ENCODE results near the gene ARHGEF1.
"Not testable (repeated sequence)": the region's sequence is repeated elsewhere in the genome, so short reads cannot be mapped to it uniquely, and the experiment has no call there.

ARHGEF1 gene

DNA sequence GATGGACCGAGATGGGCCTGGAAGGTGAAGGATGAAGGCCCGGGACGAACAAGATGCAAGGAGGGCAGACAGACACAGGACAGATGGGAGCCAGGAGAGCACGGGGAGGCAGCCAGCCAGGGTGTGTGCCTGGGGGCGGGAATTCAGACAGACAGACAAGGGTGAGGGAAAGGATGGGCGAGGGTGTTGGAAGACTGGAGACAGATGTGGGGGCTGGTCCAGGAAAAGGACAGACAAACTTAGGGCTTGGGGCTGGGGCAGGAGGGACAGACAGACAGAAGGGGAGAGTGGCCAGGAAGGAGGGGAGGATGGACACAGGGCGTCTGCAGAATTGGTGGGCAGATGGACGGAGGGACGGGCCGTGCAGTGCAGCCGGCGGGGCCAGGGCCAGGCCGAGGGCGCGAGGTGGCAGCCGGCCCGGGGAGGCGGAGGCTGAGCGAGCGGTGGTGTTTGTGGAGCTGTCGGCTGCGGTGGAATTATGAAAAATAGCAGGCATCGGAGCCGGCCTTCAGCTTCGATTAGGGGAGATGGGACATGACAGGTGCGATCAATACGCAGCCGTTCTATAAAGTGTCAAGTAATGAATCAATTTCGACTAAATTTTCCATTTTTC is 49.8 kb downstream of the ARHGEF1 start:
- H3K9ac ChIP-seq (ENCODE audit: low read depth in 1 of 2, low read length in 2 of 2): no peak overlapping the region
- H3K27ac ChIP-seq (ENCODE audit: low read depth in 2 of 2, low read length in 2 of 2): no peak overlapping the region
- no peaks in the 10 kb centered on the region for H3K9me3 ChIP-seq (ENCODE audit: control insufficient read depth in 2 of 2, low read length in 2 of 2)
- no peak overlapping the region for H3K4me3 ChIP-seq (ENCODE audit: low read length in 2 of 2)
- H3K36me3 ChIP-seq (ENCODE audit: control insufficient read depth in 2 of 2, insufficient read depth in 2 of 2, low read length in 2 of 2): no peaks in the 10 kb centered on the region
- peaks cover 20 to 35% of the 10 kb centered on the region in 2 donors for H3K27me3 ChIP-seq (ENCODE audit: control insufficient read depth in 2 of 2, insufficient read depth in 2 of 2, low read length in 2 of 2)
- H3K4me1 ChIP-seq (ENCODE audit: control insufficient read depth in 2 of 2, insufficient read depth in 2 of 2, low read length in 2 of 2): peaks cover 7 to 16% of the 10 kb centered on the region in 2 donors

DNA sequence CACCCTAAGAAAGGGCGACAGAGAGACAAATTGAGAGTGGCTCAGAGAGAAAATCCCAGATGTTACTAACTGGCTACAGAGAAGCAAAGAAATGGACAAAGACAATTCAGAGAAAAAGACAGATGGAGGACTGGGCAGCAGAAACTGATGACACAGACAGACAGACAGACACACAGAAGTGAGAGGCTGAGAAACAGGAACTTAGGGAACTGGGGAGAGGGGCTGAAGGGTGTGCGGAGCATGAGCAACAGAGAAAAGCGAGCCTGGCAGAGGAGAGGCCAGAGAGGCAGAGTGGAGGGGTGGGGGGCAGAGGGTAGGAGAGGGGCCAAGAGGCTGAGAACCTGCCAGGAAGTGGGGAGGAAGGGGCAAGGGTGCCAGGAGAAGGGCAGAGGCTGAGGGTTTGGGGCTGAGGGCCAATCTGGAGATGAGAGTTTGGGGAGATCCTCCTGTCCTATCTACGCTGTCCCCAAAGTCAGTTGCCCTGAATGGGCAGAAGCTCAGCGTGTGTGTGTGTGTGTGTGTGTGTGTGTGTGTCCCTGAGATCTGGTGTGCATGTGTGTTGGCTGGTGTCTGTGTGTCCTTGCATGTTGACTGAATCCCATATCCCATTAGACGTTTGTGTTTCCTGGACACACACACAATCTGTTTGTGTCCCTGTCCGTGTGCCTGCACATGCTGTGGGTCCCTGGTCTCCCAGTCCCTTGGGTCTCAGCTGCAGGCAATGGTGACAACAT is 50.9 kb downstream of the ARHGEF1 start:
- Histone ChIP-seq H3K27ac (ENCODE audit: low read depth in 2 of 2, low read length in 2 of 2) (no peak overlapping the region), H3K9ac (ENCODE audit: low read depth in 1 of 2, low read length in 2 of 2) (no peak overlapping the region), H3K4me1 (ENCODE audit: control insufficient read depth in 2 of 2, insufficient read depth in 2 of 2, low read length in 2 of 2) (peaks cover 5 to 11% of the 10 kb centered on the region in 2 donors), H3K36me3 (ENCODE audit: control insufficient read depth in 2 of 2, insufficient read depth in 2 of 2, low read length in 2 of 2) (no peaks in the 10 kb centered on the region), H3K4me3 (ENCODE audit: low read length in 2 of 2) (no peak overlapping the region), H3K27me3 (ENCODE audit: control insufficient read depth in 2 of 2, insufficient read depth in 2 of 2, low read length in 2 of 2) (peaks cover 19 to 34% of the 10 kb centered on the region in 2 donors), H3K9me3 (ENCODE audit: control insufficient read depth in 2 of 2, low read length in 2 of 2) (no peaks in the 10 kb centered on the region)

DNA sequence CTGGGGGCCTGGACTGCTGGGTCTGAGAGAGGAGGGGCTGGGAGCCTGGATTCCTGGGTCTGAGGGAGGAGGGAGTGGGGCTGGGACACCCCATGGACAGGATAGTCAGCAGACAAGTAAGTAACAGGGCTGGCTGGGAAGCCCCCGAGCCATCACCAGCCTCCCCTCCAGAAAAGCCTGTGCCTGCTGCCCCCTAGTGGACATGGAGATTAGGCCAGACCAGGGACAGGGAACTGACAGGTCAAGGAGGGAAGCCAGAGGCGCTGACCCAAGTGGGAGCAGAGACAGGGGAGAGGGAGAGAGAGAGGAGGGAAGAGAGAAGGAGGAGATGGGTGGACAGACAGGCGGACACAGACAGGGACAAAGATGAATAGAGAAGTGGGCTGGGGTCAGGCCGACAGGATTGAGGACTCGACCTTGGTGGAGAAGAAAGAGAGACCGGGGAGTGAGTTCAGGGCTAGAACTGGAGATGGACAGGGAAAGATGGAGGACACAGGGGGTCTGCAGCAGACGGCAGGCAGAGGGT is 51.9 kb downstream of the ARHGEF1 start:
- H3K9ac ChIP-seq (ENCODE audit: low read depth in 1 of 2, low read length in 2 of 2): no peak overlapping the region
- no peak overlapping the region for H3K27ac ChIP-seq (ENCODE audit: low read depth in 2 of 2, low read length in 2 of 2)
- H3K4me3 ChIP-seq (ENCODE audit: low read length in 2 of 2): no peak overlapping the region
- H3K4me1 ChIP-seq (ENCODE audit: control insufficient read depth in 2 of 2, insufficient read depth in 2 of 2, low read length in 2 of 2): peaks cover 0 to 6% of the 10 kb centered on the region in 2 donors
- H3K9me3 ChIP-seq (ENCODE audit: control insufficient read depth in 2 of 2, low read length in 2 of 2): no peaks in the 10 kb centered on the region
- H3K27me3 ChIP-seq (ENCODE audit: control insufficient read depth in 2 of 2, insufficient read depth in 2 of 2, low read length in 2 of 2): peaks cover 15 to 28% of the 10 kb centered on the region in 2 donors
- no peaks in the 10 kb centered on the region for H3K36me3 ChIP-seq (ENCODE audit: control insufficient read depth in 2 of 2, insufficient read depth in 2 of 2, low read length in 2 of 2)

DNA sequence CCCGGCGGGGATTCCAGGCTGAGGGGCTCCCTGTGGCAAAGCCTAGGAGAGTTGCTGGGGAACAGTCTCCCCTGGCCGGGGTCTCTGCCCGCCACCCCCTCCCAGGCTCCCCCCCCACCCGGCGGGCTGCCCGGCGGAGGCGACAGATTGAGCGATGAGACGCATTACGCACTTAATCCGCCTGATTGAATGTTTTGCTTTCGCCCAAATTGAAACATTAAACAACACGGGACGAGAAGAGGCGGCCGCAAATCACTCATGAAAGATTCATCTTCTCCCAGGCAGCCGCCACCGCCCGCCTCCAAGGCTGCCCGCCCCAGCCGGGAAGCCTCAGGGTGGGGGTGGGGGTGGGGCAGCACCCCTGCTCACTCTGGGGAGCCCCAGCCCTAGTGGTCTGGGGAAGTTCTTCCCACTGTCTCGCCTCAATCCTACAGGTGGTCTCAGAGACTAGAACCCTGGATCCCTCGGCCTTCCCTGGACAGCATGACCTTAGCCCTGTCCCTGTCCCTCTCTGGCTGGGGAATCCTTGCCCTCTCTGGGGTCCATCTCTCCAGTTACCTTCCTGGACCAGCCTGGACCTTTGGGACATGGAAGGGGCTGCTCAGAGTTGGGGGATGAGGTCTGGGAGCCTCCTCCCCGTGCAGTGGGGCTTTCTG is 52.9 kb downstream of the ARHGEF1 start:
- peaks cover 0 to 12% of the 10 kb centered on the region in 2 donors for H3K4me1 ChIP-seq (ENCODE audit: control insufficient read depth in 2 of 2, insufficient read depth in 2 of 2, low read length in 2 of 2)
- no peaks in the 10 kb centered on the region for H3K9me3 ChIP-seq (ENCODE audit: control insufficient read depth in 2 of 2, low read length in 2 of 2)
- H3K4me3 ChIP-seq (ENCODE audit: low read length in 2 of 2): no peak overlapping the region
- no peak overlapping the region for H3K27ac ChIP-seq (ENCODE audit: low read depth in 2 of 2, low read length in 2 of 2)
- H3K9ac ChIP-seq (ENCODE audit: low read depth in 1 of 2, low read length in 2 of 2): no peak overlapping the region
- H3K36me3 ChIP-seq (ENCODE audit: control insufficient read depth in 2 of 2, insufficient read depth in 2 of 2, low read length in 2 of 2): no peaks in the 10 kb centered on the region
- peaks cover 10 to 25% of the 10 kb centered on the region in 2 donors for H3K27me3 ChIP-seq (ENCODE audit: control insufficient read depth in 2 of 2, insufficient read depth in 2 of 2, low read length in 2 of 2)

DNA sequence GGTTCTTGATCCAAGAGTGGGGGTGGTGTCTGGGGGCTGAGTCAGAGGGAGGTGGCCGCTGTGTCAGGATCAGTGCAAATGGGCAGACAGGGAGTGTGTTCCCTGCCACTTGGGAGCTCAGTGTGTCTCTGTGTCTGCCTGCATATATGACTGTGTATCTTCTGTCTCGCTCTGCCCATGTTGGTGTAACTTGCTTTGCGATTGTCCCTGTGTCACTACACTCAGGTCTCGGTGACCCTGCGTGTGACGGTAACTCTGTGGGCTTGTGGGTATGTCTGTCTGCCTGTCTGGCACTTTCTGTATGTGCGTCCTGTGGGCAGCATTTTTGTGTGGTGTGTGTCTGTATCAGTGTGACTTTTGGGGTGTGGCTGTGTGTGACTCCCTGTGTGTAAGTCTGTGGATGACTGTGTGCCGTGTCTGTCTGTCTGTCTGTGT is 53.4 kb downstream of the ARHGEF1 start:
- peaks cover 0 to 12% of the 10 kb centered on the region in 2 donors for H3K4me1 ChIP-seq (ENCODE audit: control insufficient read depth in 2 of 2, insufficient read depth in 2 of 2, low read length in 2 of 2)
- peaks cover 10 to 26% of the 10 kb centered on the region in 2 donors for H3K27me3 ChIP-seq (ENCODE audit: control insufficient read depth in 2 of 2, insufficient read depth in 2 of 2, low read length in 2 of 2)
- no peak overlapping the region for H3K4me3 ChIP-seq (ENCODE audit: low read length in 2 of 2)
- H3K36me3 ChIP-seq (ENCODE audit: control insufficient read depth in 2 of 2, insufficient read depth in 2 of 2, low read length in 2 of 2): no peaks in the 10 kb centered on the region
- no peak overlapping the region for H3K9ac ChIP-seq (ENCODE audit: low read depth in 1 of 2, low read length in 2 of 2)
- no peak overlapping the region for H3K27ac ChIP-seq (ENCODE audit: low read depth in 2 of 2, low read length in 2 of 2)
- no peaks in the 10 kb centered on the region for H3K9me3 ChIP-seq (ENCODE audit: control insufficient read depth in 2 of 2, low read length in 2 of 2)

DNA sequence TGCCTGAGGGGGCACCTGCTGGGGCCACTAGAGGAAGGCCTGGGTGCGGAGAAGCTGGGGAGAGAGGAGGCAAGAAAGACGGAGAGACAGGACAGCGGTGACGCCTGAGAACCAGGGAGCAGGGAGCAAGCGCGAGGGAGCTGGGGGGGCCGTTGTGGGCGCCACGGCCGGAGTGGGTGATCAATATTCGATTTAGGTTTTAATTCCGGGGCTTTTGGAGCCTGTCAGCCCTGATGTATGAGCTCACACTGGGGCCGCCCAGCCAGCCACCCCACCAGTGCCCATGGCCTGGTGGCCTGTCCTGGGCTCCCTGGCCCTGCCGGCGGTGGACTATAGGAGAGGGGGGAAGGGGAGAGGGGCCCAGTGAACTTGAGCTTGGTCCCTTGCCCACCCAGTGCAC is 54.0 kb downstream of the ARHGEF1 start:
- Histone ChIP-seq H3K9ac (ENCODE audit: low read depth in 1 of 2, low read length in 2 of 2) (no peak overlapping the region), H3K36me3 (ENCODE audit: control insufficient read depth in 2 of 2, insufficient read depth in 2 of 2, low read length in 2 of 2) (no peaks in the 10 kb centered on the region), H3K27me3 (ENCODE audit: control insufficient read depth in 2 of 2, insufficient read depth in 2 of 2, low read length in 2 of 2) (peaks cover 8 to 22% of the 10 kb centered on the region in 2 donors), H3K4me1 (ENCODE audit: control insufficient read depth in 2 of 2, insufficient read depth in 2 of 2, low read length in 2 of 2) (peaks cover 0 to 12% of the 10 kb centered on the region in 2 donors), H3K27ac (ENCODE audit: low read depth in 2 of 2, low read length in 2 of 2) (no peak overlapping the region), H3K4me3 (ENCODE audit: low read length in 2 of 2) (no peak overlapping the region), H3K9me3 (ENCODE audit: control insufficient read depth in 2 of 2, low read length in 2 of 2) (no peaks in the 10 kb centered on the region)

DNA sequence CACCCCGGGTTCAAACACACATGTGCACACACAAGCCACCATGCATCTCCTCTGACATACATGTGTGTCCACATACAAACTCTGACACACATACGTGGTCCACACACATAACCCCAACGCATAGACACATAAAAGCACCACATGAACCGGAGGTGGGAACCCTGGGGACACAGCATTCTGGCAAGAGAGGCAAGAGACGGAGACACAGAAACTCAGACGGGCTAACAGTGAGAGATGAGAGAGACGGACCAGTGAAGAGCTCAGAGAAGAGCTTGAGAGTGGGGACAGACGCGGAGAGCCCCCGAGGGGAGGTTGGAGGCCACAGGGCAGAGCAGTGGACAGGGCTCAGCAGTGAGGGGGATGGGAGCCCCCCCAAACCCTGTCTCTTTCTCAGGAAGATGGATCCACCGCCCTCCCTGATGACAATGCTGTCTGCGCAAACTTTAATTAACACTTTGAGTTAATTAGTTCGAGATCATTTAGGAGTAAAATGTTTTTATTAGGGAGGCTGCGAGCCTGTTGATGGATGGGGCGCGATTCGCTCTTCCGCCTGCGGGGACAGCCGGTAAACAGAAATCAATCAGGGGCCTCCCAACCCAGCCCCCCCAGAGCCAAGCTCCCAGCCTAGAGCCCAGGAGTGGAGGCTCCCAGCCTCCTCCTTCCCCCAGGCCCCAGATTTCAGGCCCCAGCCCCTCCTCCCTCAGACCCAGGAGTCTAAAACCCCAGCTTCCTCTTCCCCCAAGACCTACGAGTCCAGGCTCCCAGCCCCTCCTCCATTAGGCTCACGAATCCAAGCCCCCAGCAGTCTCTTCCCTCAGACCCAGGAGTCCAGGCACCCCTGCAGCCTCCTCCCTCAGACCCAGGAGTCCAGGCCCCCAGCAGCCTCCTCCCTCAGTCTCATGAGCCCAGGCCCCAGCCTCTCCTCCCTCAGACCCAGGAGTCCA is 54.8 kb downstream of the ARHGEF1 start:
- Histone ChIP-seq H3K36me3 (ENCODE audit: control insufficient read depth in 2 of 2, insufficient read depth in 2 of 2, low read length in 2 of 2) (no peaks in the 10 kb centered on the region), H3K27ac (ENCODE audit: low read depth in 2 of 2, low read length in 2 of 2) (no peak overlapping the region), H3K4me3 (ENCODE audit: low read length in 2 of 2) (no peak overlapping the region), H3K9ac (ENCODE audit: low read depth in 1 of 2, low read length in 2 of 2) (no peak overlapping the region), H3K9me3 (ENCODE audit: control insufficient read depth in 2 of 2, low read length in 2 of 2) (no peaks in the 10 kb centered on the region), H3K4me1 (ENCODE audit: control insufficient read depth in 2 of 2, insufficient read depth in 2 of 2, low read length in 2 of 2) (peaks cover 0 to 12% of the 10 kb centered on the region in 2 donors), H3K27me3 (ENCODE audit: control insufficient read depth in 2 of 2, insufficient read depth in 2 of 2, low read length in 2 of 2) (peaks cover 8 to 18% of the 10 kb centered on the region in 2 donors)

DNA sequence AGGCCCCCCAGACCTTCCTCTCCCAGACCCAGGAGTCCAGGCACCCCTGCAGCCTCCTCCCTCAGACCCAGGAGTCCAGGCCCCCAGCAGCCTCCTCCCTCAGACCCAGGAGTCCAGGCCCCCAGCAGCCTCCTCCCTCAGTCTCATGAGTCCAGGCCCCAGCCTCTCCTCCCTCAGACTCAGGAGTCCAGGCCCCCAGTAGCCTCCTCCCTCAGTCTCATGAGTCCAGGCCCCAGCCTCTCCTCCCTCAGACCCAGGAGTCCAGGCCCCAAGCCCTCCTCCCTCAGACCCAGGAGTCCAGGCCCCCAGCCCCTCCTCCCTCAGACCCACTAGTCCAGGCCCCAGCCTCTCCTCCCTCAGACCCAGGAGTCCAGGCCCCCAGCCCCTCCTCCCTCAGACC is 56.2 kb downstream of the ARHGEF1 start:
- H3K9me3 ChIP-seq (ENCODE audit: control insufficient read depth in 2 of 2, low read length in 2 of 2); H3K4me3 ChIP-seq (ENCODE audit: low read length in 2 of 2); H3K9ac ChIP-seq (ENCODE audit: low read depth in 1 of 2, low read length in 2 of 2); H3K27ac ChIP-seq (ENCODE audit: low read depth in 2 of 2, low read length in 2 of 2); H3K36me3 ChIP-seq (ENCODE audit: control insufficient read depth in 2 of 2, insufficient read depth in 2 of 2, low read length in 2 of 2): not testable (repeated sequence)
- Histone ChIP-seq H3K27me3 (ENCODE audit: control insufficient read depth in 2 of 2, insufficient read depth in 2 of 2, low read length in 2 of 2) (peaks cover 8 to 18% of the 10 kb centered on the region in 2 donors), H3K4me1 (ENCODE audit: control insufficient read depth in 2 of 2, insufficient read depth in 2 of 2, low read length in 2 of 2) (peaks cover 0 to 12% of the 10 kb centered on the region in 2 donors)

DNA sequence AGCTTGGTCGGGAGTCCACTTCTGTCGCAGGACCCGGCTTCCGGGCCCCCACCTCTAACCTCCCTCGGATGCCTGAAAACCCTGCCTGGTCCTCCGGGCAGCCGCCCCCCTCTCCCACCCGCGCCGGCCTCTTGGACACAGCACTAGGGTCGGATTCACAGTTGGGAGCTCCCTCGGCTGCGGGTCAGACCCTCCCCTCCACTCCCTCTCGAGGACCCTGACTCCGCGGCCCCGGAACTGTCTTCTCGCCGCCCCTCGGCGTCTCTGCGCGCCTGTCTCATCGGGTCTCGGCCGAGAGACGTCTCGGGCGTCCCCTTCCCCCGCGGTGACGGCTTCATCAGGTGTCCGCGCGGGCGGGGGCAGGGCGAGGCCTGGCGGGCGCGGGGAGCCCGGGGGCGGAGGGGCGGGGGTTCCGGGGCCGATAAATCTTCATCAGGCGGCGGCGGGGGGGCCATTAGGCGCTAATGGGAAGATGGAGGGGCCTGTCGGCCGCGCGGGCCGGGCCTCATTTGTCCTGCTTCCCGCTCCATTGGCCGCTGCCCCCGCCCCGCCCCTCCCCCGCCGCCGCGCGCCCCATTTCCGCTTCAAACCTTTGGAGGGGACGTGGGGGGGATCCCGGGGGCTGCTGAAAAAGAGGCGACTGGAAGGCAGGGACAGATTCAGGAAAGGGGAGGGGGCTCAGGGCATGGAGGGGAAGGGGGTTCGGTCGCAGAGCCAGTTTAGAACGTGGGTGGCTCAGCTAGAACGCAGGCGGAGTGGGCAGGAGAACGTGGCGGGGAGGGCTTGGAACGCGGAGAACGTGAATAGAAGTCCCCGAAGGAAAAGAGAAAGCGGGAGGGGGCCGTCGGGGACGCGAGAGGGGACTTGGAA is 57.1 kb downstream of the ARHGEF1 start:
- H3K4me3 ChIP-seq (ENCODE audit: low read length in 2 of 2): peak overlapping the region; percentile 67 to 72
- H3K36me3 ChIP-seq (ENCODE audit: control insufficient read depth in 2 of 2, insufficient read depth in 2 of 2, low read length in 2 of 2): no peaks in the 10 kb centered on the region
- no peaks in the 10 kb centered on the region for H3K9me3 ChIP-seq (ENCODE audit: control insufficient read depth in 2 of 2, low read length in 2 of 2)
- peaks cover 0 to 10% of the 10 kb centered on the region in 2 donors for H3K4me1 ChIP-seq (ENCODE audit: control insufficient read depth in 2 of 2, insufficient read depth in 2 of 2, low read length in 2 of 2)
- peak overlapping the region in 1 of 2 donors; percentile 48 for H3K27ac ChIP-seq (ENCODE audit: low read depth in 2 of 2, low read length in 2 of 2)
- peak overlapping the region; percentile 68 for H3K9ac ChIP-seq (ENCODE audit: low read depth in 1 of 2, low read length in 2 of 2)
- peaks cover 8 to 16% of the 10 kb centered on the region in 2 donors for H3K27me3 ChIP-seq (ENCODE audit: control insufficient read depth in 2 of 2, insufficient read depth in 2 of 2, low read length in 2 of 2)

All from mucosa of rectum (tissue), 2 donors.